Putamen (tissue), 1 donor: ENCODE data around the gene CNNM1.

Experiments used
- DNase-seq: peaks from one replicate; pipeline ENCODE4 v3.0.0-alpha.2; 2016; ENCODE audit warnings: low spot score

CNNM1 gene

DNA sequence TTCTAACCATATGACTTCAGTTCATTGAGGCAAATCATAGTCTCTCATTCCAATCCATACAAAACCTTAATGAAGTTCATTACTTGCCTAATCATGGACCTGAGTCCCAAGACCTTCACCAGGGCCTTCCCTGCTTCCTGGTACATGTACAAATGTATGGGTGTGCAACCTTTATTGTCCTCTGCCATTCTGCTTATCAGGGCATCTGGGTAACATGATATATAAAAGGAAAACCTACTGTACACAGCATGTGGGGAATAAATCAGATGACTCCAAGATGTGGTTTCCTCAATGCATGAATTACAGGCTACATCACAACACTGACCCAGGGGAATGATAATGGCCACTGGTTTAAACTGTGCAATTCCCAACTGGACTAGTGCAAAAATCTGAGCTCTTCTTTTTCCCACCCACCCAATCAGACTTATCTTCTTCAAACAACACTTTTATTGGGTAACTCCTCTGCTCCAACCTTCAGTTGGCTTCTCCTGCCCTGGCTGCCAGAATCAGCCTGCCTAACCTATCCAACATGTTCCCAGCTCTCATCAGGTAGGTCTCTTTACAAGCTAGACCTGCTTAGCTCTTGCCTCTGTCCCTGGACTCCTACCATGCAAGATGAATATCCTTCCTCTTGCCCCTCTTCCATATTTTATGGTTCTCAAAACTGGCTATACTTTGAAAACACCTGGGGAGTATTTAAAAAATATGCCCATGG lies 89.9 kb downstream of the CNNM1 start:
- DNase-seq: no peak

DNA sequence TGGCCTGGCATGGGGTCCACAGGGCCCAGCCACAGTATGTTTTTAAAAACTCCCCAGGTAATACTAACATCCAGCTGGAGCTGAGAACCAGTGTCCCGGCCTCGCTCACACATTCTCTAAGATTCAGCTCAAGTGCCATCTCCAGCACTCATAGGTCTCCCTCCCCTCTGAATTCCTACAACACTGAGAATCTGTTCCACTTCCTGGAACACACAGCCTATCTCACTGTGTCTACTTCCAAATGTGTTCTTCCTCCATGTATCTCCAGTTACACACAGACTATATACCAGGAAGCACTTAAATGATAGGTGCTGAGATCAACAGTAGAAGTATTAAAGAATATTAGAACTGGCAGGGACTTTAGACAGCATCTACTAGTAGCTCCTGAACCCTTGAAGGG lies 90.5 kb downstream of the CNNM1 start:
- DNase-seq: no peak

DNA sequence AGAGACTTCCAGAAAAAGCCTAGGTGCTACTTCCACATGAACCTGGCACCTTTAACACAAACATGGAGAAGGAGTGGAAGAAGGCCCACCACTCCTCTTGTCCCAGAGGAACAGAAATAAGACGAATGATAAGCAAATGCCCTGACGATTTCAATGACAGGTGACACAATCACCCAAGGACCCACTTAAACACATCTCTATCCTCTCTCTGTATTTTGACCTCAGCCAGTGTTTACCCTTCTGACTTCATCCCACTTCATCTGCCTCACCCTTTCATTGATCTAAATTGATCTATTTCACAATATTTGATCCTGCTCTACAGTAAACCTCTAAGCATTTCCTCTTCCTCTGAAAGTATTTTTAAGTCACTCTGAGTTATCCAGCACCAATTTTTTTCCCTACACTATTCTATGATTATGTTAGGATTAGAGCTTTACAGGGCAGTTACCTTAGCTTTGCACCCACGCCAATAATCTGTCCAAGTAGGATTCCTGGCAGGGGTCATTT lies 92.1 kb downstream of the CNNM1 start:
- DNase-seq: no peak

DNA sequence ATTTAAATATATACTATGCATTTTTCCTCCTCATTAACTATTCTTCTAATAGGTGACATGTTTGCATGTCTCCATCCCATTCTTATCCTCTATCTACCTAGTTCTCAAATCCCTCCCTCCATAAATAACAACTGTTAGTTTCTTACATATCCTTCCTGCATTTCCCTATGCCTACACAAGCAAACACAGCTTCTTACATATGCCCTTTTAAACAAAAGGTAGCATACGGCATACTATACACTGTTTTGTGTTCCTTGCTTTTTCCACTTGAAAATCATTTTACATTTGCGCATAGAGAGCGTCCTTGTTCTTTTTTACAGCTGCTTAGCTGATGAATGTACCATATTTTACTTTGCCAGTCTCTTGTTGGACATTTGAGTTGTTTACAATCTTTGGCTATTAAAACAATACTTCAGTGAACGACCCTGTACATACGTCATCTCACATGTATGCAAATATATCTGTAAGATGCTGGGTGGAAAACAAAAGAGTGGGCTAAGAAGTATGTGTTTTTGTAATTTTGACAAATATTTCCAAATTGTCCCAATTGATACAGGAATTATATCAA lies 93.5 kb downstream of the CNNM1 start:
- peak; percentile 28 for DNase-seq

DNA sequence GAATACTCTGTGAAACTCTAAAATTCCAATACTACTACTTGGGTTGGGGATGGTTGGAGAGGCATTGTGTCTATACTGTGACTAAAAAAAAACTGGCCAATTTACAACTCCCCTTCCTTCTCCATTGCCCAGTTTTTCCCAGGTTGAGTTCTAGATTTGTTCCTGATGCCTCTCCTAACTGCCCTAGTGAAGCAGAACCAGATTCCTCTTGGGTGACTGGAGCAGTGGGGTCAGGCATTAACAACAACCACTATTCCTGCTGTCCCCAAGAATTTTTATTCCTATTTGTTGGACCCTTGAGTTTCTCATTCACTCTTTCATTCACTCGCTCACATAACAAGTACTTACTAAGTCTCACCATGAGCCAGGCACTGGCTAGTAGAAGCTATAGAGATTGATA lies 95.5 kb downstream of the CNNM1 start:
- DNase-seq: no peak

DNA sequence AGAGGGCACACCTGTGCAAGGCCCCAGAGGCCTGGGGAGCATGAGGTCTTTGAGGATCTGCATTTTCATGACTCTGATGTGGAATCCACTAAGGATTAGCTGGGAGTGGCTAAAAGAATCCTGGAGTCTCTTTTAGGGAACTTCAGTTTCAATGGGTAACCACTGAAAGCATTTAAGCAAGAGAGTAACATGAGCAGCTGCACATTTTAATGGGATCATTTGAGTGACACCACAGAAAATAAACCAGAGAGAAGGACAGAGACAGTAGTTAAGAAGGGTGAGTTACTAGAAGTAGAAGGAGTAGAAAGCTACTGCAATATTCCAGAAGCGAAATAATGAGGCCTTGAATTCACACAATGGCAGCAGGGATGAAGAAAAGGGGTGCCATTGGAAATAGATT lies 96.0 kb downstream of the CNNM1 start:
- no peak for DNase-seq

DNA sequence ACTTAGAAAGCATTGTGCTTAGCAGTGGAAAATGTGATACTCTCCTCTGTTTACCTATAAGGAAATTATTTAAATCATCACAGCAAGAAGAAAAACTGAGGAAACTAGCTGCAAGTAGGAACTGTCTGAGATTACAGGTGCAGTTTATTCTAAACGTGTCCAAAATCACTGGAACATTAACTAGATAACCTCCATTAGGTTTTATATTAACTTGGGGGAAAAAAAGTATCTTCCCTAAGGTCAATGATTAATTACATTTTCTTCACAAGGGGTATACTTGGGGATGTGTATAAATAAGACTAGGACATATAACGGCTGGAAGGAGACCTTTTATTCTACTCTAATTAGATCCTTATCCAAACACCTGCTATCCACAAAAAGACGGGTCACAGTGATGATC lies 97.5 kb downstream of the CNNM1 start:
- no peak for DNase-seq

DNA sequence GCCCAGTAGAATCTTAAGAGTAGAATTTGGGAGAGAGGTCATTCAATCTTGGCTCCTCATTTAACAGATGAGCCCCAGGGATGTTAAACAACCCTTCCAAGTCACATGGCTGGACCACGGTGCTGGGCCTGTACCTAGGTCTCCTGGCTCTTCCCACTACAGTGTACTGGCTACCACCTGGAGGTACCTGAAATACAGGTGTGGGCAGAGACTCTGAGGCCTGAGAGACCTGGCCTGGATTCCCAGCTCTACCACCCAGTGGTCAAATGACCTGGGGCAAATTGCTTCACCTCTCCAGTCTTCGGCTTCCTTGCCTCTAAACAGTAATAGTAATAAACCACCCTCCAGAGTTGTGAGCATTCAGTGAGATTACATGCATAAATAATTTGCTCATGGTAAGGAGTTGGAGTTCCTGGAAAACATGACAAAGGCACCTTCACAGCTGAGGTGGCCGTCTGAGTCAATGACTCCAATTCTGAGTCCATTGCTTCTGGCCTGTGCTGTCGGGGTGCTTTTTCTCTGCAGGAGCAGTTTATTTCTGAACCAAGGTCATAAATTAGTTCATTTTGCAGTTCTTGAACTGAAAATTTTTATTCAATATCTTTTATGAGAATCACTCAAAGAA lies 98.5 kb downstream of the CNNM1 start:
- no peak for DNase-seq

DNA sequence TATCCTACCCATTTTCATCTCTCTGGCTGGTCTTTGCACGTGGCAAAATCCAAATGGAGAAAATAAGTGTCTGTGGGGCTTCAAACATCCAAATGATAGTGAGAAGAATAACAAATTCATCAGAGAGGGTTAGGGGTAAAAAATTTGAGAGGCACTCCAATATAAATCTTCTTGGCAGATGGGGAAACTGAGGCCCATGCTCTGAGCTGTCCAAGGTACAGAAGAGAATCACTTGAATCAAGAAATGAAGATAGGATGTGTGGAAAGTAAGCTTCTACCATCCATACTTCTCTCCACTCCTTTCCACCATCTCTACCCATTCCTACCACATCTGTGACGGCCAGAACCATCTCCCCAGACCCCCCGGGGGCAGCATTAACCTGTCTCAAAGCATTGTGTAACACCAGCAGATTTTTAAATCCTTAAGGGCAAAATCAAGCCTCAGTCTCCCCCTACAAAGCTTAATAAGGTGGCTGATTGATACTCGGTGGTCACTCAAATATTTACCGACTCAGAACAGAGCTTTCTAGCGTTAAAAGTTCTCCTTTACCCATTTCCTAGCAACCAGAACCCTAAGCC lies 100.5 kb downstream of the CNNM1 start:
- no peak for DNase-seq

DNA sequence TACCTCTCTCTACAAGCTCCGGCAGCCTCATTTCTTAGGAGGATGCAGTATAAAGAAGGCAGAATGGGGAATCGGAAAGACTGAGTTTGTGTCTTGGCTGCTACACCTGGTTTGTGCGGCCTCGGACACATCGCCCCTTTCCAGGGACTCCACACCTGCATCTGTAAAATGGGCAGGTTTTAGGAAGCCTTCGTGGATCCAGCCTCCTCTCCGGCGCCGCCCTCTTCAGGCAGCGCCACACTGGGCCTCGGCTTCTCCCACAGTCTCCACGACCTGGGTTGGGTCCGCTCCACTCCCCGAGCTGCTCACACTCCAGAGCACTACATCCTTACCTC lies 100.9 kb downstream of the CNNM1 start:
- no peak for DNase-seq

DNA sequence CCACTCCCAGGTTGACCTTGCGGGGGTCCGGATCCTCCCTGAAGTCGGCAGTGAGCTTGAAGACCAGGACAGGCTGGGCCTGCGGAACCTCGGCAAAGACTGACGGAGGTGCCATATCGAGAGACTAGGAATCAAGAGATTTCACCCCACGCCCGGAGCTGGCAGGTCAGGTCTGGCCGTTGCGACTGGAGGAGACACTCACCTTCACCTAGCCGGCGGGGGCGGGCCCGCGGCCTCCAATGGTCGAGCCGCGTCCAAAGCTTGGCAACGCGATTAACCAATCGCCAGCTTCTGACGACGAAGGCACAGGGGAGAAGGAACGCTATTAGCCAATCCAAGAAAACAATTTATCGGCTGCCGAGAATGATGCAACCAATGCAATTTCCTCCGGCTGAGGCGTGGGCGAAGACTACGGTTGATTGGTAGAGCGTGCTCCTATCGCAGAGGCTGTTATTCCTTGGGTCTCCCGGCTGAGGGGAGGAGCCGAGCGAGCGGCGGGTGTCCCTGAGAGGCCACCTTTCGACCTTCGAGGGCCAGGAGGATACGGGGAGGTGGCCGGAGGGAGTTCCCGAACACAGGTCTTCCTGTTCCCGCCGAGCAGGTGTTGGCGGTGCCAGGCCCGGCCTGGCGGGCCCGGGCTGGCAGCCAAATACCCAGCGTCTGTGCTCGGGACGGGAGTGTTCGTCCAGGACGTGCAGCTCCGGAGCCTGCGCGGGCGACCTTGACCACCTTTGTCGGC lies 101.5 kb downstream of the CNNM1 start, which contains the start of gene GOT1:
Gene GOT1 (minus strand): TSS at position 174 of the 739 bp plus-strand sequence. CDS start 59 bp downstream, at position 115.
- DNase-seq: peak; percentile 99

DNA sequence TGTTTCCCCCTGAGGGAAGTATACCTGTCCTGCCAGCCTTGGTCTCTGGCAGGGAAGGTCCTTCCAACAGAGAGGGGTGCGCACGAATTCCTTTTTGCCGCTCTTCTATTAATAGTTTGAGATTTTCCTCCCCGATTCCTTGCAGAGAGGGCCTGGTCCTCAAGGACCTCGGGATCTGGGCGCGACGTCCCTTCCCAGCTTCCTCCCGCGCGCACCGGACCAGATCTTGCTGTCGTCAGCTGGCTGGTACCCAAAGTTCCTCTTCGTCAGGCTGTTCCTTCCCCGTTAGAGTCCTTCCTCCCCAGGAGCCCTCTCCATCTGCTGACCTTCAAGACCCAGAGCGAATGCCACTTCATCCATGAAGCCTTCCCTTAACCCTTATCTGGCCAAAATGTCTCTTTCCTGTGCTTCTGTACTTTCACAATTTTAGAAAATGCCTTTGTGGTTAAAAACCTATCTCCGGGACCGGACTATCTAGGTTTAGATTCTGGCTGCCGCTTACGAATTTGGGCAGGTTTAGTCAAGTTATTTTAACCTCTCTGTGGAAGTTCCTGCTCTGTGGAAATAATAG lies 102.1 kb downstream of the CNNM1 start:
- DNase-seq: peak; percentile 63

DNA sequence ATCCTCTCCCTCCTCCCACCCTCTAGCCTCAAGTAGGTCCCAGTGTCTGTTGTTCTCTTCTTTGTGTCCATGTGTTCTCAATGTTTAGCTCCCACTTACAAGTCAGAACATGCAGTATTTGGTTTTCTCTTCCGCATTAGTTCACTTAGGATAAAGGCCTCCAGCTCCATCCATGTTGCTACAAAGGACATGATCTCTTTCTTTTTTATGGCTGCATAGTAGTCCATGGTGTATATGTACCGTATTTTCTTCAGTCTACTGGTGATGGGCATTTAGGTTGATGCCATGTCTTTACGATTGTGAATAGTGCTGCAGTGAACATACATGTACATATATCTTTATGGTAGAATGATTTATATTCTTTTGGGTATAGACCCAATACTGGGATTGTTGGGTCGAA lies 102.9 kb downstream of the CNNM1 start:
- DNase-seq: no peak

DNA sequence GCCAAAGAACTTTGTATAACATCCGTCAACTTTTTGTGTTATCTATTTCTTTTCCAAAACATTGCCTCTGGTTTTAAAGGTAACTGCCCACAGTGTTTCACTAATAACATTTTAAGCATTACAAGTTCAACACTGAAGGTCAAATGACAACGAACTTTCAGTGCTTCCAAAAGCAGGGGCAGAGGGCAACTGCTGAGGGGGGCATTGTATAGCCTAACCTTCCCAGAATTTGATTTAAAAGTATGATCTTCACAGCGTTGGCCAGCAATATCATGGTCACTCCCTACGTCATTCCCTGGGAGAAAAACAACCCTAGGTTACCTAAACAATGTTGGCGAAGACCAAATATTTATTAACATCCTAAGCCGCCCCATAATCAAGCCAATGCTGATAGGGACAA lies 103.7 kb downstream of the CNNM1 start:
- DNase-seq: no peak

DNA sequence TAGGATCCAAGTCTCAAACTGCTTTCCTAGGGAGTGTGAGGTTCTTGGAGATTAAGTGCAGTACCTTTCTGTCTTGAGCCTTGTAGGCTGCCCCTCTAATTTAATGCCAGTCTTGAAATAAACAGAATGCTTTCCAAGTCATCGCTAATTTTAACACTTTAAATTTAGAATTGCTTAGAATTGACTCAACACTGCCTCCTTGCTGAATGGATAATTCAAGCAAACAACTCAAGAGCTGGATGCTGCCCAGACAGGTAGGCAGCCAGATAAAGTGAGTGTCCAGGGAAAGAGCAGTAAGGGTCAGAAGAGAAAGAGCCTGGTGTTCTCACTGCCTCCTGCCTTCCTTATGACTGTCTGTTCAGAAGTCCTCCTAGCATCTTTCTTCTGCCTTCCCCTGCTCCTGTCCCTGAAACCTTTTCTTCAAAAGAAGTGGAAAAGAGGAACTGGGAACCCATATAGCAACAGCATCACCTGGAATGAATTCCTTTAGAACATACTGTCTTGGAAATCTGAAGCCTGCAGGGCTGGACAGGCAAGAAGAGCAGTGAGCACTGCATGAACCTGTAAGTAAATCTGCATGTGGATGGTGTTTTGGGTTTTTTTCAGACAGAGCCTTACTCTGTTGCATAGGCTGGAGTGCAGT lies 104.3 kb downstream of the CNNM1 start:
- DNase-seq: no peak

DNA sequence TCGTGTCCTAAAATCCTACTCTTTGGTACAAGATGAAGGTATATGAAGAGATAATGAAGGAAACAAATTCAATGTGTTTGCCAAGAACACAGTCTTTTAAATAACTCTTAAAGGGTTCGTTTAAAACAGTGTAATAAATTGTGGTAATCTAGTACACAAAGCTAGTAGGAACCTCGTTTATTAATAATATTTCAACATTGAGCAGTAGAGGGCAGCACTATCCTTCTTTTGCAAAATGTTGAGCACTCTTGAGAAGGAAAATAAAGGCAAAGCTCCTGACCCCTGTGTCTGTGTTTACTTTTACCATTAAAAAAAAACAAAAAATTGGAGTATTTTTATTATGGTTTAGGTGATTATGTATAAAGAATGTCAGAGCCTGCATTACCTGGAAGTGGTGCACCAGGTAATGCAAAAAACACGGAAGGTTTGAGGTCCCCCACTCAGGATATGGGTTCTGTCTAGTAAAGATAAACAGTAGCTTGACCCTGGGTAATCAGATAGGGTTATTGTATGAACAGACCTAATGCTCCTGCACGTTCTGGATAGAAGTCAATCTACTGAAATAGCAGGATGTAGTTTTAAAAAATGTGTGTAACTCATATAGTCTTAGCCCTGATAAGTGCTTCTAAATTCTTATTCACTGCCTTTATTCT lies 107.0 kb downstream of the CNNM1 start:
- peak; percentile 64 for DNase-seq

DNA sequence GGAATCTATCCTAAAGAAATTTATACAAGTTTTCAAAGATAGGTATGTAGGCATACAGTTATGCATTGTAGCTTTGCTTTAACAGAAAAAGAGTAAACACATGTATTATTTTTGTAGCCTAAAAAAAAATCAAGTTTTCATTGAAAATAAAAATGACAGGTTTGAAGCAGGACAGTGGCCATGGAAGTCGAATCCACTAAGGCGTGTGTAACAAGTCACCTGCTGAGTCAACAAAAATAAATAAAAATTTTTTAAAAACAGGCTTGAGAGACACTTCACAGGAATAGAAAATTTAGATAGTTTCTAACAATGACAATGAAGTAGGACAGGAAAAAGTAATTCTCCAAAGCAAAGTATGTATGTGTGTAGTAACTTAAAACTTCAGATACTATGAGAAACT lies 109.7 kb downstream of the CNNM1 start:
- DNase-seq: no peak

DNA sequence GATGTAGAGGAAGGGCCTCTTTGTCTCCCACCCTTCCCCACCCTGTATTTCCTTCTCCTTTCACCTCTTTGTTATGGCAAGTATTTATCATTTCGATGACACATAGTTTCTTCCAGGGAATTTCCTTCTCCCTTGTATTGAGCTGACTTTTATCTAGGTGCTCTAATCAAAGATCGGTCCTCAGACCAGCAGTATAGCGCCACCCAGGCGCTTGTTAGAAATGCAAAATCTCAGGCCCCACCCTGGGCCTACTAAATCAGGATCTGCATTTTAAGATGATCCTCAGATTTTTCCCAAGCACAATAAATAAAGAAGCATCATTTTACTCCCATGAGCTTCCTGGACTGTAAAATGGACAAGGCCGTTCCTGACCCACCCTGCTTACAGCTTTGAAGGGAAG lies 113.2 kb downstream of the CNNM1 start:
- DNase-seq: no peak

DNA sequence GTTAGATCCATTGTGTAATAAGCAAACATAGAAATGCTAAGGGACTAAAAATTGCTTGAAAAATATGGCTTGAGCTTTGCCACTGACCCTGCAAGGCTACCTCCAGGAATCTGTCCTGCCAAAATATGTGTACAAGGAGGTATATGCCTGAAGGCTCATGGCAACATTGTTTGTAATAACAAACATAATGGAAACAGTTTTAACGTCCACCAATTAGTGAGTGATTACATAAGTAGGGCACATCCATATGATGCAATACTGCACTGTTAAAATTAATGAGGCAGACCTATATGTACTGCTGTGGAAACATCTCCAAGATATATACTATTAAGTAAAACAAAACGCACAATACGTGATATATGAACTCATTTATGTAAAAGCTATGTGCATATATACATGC lies 114.3 kb downstream of the CNNM1 start:
- no peak for DNase-seq
